ENCODE results near the gene SPATA4. TPM values are rescaled to one million over a fixed set of nuclear protein-coding genes. Genes with fewer than 3 reads are reported as not detected.

SPATA4 gene
- total RNA-seq, 1 experiment from 2014 or later = 0.15 TPM

- DNase-seq = peak; percentile 46
- peak overlapping the region; percentile 52 for H3K9ac ChIP-seq (ENCODE audit: low read length)
- peak; percentile 15; the same call in 1 of the 2 replicates for ATAC-seq
- no peaks in the 10 kb centered on the region for H3K9me3 ChIP-seq (ENCODE audit: low read length)
- H4K20me1 ChIP-seq (ENCODE audit: low read length) = no peaks in the 10 kb centered on the region
- H2AFZ ChIP-seq (ENCODE audit: low read length) = no peak overlapping the region
- ChIA-PET POLR2A (ENCODE audit: unreplicated experiment) (no interaction called here), CTCF (no interaction called here)
- H3F3A ChIP-seq (ENCODE audit: low read length, unreplicated experiment) = no peaks in the 10 kb centered on the region
- intact Hi-C loops (cut with micrococcal nuclease) = no loop called here
- no peaks in the 10 kb centered on the region for H3K9me2 ChIP-seq (replicated peaks; ENCODE audit: low read length)
- H3K4me3 ChIP-seq (ENCODE audit: low read length) = 0 out of 2 replicates have a peak overlapping the region, but pooled peaks have one; percentile 14
- no peaks in the 10 kb centered on the region for H3K36me3 ChIP-seq (ENCODE audit: low read depth, low read length)
- H3K79me2 ChIP-seq (ENCODE audit: low read length) = no peaks in the 10 kb centered on the region
- peak overlapping the region; percentile 82 for H3K27ac ChIP-seq (ENCODE audit: low read length)
- H3K4me2 ChIP-seq (ENCODE audit: low read length) = peak overlapping the region; percentile 68
- TF ChIP-seq EZH2phosphoT487 (IDR thresholded peaks at IDR 0.05; ENCODE audit: borderline replicate concordance, low read length) (no peak), EZH2 (IDR thresholded peaks at IDR 0.05; ENCODE audit: low read length, unreplicated experiment) (no peak), CTCF (conservative IDR thresholded peaks at IDR 0.05; ENCODE audit: low read depth, low read length) (no peak)
- H3K4me1 ChIP-seq (ENCODE audit: insufficient read depth, low read length) = peaks cover 43% of the 10 kb centered on the region
- no TSS peak for BruUV-seq (replicated peaks)
- H3K27me3 ChIP-seq (ENCODE audit: low read length) = no peaks in the 10 kb centered on the region
Measured at GRCh38 chr4:176193126-176193525, 2.3 kb downstream of the SPATA4 start.

- H3K4me2 ChIP-seq (ENCODE audit: low read length) = no peak overlapping the region
- H3K27me3 ChIP-seq (ENCODE audit: low read length) = no peaks in the 10 kb centered on the region
- no peak overlapping the region for H2AFZ ChIP-seq (ENCODE audit: low read length)
- intact Hi-C loops (cut with micrococcal nuclease) = loop anchor here (1.0 kb wide), 2 partner anchors 42 to 128 kb away; no protein-coding TSS in a partner anchor
- no peaks in the 10 kb centered on the region for H3K36me3 ChIP-seq (ENCODE audit: low read depth, low read length)
- H3K4me1 ChIP-seq (ENCODE audit: insufficient read depth, low read length) = peaks cover 43% of the 10 kb centered on the region
- H3K27ac ChIP-seq (ENCODE audit: low read length) = 0 out of 2 replicates have a peak overlapping the region, but pooled peaks have one; percentile 82
- no peaks in the 10 kb centered on the region for H4K20me1 ChIP-seq (ENCODE audit: low read length)
- ATAC-seq (no peak), DNase-seq (peak; percentile 33)
- no peak overlapping the region for H3K9ac ChIP-seq (ENCODE audit: low read length)
- TF ChIP-seq CTCF (conservative IDR thresholded peaks at IDR 0.05; ENCODE audit: low read depth, low read length) (peak; percentile 34; the same call in 1 of the 2 replicates), EZH2phosphoT487 (IDR thresholded peaks at IDR 0.05; ENCODE audit: borderline replicate concordance, low read length) (no peak), EZH2 (IDR thresholded peaks at IDR 0.05; ENCODE audit: low read length, unreplicated experiment) (no peak)
- no TSS peak for BruUV-seq (replicated peaks)
- no peaks in the 10 kb centered on the region for H3F3A ChIP-seq (ENCODE audit: low read length, unreplicated experiment)
- no peaks in the 10 kb centered on the region for H3K9me2 ChIP-seq (replicated peaks; ENCODE audit: low read length)
- H3K79me2 ChIP-seq (ENCODE audit: low read length) = no peaks in the 10 kb centered on the region
- ChIA-PET CTCF (no interaction called here), POLR2A (ENCODE audit: unreplicated experiment) (no interaction called here)
- H3K4me3 ChIP-seq (ENCODE audit: low read length) = no peak overlapping the region
- no peaks in the 10 kb centered on the region for H3K9me3 ChIP-seq (ENCODE audit: low read length)
Measured at GRCh38 chr4:176191974-176192373, 3.4 kb downstream of the SPATA4 start.

- TF ChIP-seq EZH2 (IDR thresholded peaks at IDR 0.05; ENCODE audit: low read length, unreplicated experiment) (no peak), CTCF (conservative IDR thresholded peaks at IDR 0.05; ENCODE audit: low read depth, low read length) (no peak), EZH2phosphoT487 (IDR thresholded peaks at IDR 0.05; ENCODE audit: borderline replicate concordance, low read length) (no peak)
- H3K9me2 ChIP-seq (replicated peaks; ENCODE audit: low read length) = no peaks in the 10 kb centered on the region
- H3K27ac ChIP-seq (ENCODE audit: low read length) = no peak overlapping the region
- H3K36me3 ChIP-seq (ENCODE audit: low read depth, low read length) = no peaks in the 10 kb centered on the region
- H3K4me3 ChIP-seq (ENCODE audit: low read length) = no peak overlapping the region
- H3K9me3 ChIP-seq (ENCODE audit: low read length) = no peaks in the 10 kb centered on the region
- no peaks in the 10 kb centered on the region for H3F3A ChIP-seq (ENCODE audit: low read length, unreplicated experiment)
- no peak overlapping the region for H3K4me2 ChIP-seq (ENCODE audit: low read length)
- no peaks in the 10 kb centered on the region for H3K27me3 ChIP-seq (ENCODE audit: low read length)
- ChIA-PET POLR2A (ENCODE audit: unreplicated experiment) (no interaction called here), CTCF (no interaction called here)
- H2AFZ ChIP-seq (ENCODE audit: low read length) = 0 out of 2 replicates have a peak overlapping the region, but pooled peaks have one; percentile 29
- no peak overlapping the region for H3K9ac ChIP-seq (ENCODE audit: low read length)
- peak; percentile 18 for DNase-seq
- no peaks in the 10 kb centered on the region for H4K20me1 ChIP-seq (ENCODE audit: low read length)
- no peak for ATAC-seq
- no TSS peak for BruUV-seq (replicated peaks)
- H3K4me1 ChIP-seq (ENCODE audit: insufficient read depth, low read length) = peaks cover 37% of the 10 kb centered on the region
- intact Hi-C loops (cut with micrococcal nuclease) = no loop called here
- no peaks in the 10 kb centered on the region for H3K79me2 ChIP-seq (ENCODE audit: low read length)
Measured at GRCh38 chr4:176189891-176190795, 5.2 kb downstream of the SPATA4 start.

All from PC-3 (cell line).